Measurements from ENCODE around the gene FAM241B.

The FAM241B gene

DNA sequence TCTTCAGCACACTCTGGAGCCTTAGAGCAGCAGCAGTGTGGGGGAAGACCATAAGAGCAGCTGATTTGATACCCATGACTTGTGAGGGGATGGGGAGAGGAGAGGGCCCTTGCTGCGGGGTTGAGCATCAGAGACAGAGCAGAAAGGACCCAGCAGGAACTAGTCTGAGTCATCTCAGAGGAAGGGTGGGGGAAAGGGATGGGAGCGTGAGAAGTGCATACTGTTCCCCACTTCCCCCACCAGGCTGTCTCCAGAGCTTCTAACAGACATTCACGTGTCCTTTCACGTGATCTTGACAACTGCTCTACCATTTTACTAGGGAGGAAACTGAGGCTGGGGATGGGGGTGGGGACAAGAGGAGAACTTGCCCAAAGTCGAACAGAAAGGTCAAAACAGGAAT is 38.7 kb downstream of the FAM241B start:
- DNase-seq, result no peak

DNA sequence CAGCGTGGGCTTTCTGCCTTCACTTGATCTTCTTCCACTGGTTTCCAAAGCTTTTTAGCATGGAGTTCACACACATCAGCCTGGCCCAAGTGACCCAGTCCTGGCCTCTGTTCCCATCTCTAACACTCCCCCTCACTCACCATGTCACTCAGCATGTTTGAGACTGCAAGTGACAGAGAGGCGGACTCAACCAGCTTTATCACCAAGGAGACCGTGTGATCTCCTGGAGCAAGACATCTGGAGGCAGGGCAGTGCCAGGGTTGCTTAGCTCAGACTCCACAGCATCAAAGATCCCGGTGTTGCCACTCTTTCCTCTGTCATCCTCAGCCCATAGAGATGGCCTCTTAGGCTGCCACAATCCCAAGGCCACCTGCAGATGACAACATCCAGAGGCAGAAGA is 39.4 kb downstream of the FAM241B start:
- DNase-seq, result no peak

DNA sequence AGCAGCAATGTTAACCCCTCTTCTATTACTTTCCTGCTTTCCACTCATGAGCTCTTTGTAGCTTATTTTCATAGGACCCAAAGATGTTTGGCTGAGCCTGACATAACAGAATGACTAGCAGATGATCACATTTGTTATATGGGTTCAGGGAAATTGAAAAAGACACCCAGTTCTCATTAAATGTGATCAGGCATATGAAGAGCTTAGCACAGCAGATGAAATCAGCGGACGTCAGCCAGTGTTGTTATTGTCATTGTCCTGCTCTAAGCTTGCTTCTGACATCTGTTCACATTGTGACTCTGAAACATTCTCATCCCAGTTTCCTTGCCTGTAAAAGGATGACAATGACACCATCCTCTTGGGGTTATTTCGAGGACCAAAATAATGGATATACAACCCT is 43.5 kb downstream of the FAM241B start:
- no peak for DNase-seq

DNA sequence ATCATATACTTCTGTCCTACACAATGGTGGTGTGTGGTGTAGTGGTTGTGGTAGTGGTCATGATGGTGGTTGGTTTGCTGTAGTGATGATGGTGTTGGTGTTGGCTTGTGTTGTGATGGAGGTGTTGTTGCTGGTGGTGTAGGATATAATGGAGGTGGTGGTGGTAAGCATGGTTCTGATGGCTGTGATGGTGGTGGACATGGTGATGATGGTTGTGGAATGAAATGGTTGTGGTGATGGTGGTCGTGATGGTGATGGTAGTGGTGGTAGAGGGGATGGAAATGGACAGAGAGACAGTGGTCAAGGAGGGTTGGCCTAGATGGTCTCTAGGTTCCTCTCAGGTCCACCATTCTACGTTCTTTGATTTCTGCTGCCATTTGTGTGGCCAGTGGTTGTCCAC is 44.7 kb downstream of the FAM241B start:
- no peak for DNase-seq

DNA sequence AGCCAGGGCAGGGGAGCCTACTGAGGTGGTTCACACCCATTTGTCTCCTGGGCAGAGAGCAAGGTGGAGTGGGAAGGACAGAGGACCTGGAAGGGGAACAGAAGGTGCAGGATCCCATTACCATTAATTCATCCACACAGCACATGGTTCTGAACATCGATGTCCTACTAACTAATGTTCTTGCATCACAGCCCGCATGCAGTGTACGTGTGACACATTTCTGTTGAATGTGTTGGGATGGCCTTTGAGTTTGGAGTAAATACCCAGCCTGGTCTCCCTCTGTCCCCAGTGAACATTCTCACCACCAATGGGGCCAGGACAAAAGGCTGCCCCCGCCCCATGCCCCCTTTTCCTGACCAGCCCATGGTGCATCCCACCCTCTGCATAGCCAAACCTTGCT is 46.3 kb downstream of the FAM241B start:
- no peak for DNase-seq

DNA sequence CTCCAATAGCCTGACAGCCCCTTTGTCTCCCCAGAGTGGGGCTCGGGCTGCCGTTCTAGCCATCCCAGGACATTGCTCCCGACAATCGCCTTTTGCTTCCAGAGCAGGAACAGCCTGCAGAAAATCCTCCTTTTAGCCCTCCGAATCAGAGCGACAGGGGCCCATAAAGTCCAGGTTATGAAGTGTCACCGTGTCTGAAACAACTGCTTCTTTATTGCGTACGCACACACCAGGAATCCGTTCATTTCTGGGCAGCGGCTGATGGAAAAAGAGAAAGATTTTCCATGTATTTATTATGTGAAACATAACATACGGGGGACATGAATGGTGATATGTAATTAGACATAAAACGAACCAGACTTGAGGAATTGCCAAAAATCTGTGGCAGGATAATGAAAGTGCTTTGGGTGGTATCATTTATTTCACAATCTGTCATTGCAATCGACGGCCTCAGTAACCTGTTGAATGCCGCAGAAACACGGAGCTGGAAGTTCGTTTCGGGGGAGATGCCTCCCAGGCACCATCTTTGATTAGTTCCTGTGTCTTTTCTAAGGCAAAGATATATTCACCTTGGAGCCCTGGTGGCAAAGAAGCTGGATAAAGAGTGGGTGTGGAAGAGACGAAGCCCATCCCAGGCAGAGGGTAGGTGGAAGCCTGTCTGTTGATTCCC is 48.1 kb downstream of the FAM241B start:
- DNase-seq, result no peak

DNA sequence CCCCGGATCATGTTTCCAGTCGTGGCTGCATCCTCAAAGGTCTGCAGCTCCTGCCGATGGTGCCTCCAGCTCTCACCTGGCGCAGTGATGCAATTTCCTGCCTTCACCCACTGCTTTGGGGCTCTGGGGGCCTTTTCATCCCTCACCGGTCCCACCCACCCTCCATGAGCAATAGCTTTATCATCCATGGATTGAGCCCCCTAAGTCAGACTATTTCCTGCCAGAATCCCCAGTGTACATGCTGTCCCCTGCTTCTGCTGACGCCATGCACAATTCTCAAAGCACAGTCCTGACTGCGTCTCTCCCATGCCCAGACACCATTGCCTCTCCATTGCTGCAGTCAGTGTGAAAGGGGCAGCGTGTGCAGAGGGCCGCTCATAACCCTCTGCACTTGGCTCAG is 49.7 kb downstream of the FAM241B start:
- no peak for DNase-seq

DNA sequence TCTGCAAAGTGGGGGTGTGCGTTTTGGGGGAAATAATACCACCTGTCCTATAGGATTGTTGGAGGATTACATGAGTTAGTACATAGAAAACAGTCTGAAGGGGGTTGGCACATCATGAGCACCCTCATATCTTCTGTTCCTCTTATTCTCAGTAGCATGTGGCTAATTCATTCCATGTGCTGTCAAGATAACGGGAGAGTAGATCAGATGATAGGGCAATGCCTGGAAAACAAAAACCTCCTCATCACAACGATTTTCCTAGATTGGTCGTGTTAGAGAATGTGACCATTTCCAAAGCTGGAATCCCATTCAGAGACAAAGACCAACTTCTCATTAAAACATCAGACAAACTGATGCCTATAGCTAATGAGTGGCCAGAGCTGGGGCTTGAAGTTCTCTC is 50.6 kb downstream of the FAM241B start:
- no peak for DNase-seq

DNA sequence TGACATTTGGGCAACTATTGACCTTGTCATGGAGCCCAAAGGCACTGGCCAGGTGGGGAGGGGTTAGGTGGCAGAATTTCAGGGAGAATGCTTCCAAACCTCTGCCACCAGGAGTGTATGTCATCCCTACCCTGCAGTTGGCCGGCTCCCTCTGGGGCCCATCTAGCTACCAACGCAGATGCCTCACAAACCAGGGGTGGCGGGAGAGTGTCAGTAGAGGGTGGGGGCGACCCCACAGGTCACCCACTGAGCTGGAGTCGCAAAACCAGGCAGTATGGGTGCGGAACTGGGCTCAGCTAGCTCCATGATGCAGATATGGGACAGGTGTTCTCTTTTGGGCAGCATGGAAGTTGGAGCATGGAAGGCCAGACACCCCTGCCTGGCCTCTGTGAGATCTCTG is 51.4 kb downstream of the FAM241B start:
- DNase-seq, result no peak

DNA sequence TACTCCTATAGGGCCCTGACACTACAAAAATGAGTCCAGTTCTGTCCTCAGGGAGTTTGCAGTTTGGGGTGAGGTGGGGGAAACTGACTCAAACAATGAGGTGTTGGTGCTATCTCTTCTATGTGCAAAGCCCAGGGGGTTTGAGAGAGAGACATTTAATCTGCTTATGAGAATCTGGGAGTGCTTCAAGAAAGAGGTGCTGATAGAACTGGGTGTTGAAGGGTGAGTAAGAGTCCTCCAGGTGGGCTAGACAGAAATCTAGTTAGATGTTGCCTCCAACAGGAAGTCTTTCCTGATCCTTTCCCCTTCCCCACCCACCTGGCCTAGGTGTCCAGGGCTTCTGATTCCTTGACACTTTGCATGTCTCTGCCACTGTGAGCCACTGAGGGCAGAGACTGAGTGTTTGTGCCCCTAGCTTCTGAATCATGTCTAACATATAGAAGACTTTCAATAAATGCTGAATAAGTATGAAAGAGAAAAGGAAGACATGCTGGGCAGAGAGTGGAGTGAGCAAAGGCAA is 53.0 kb downstream of the FAM241B start:
- no peak for DNase-seq
